ENCODE measurements around the gene SIGLEC1. TPM values are rescaled to one million over a fixed set of nuclear protein-coding genes. Genes with fewer than 3 reads are reported as not detected.

Gene SIGLEC1
- total RNA-seq, 1 experiment from 2014 or later: 0.17 TPM

DNA sequence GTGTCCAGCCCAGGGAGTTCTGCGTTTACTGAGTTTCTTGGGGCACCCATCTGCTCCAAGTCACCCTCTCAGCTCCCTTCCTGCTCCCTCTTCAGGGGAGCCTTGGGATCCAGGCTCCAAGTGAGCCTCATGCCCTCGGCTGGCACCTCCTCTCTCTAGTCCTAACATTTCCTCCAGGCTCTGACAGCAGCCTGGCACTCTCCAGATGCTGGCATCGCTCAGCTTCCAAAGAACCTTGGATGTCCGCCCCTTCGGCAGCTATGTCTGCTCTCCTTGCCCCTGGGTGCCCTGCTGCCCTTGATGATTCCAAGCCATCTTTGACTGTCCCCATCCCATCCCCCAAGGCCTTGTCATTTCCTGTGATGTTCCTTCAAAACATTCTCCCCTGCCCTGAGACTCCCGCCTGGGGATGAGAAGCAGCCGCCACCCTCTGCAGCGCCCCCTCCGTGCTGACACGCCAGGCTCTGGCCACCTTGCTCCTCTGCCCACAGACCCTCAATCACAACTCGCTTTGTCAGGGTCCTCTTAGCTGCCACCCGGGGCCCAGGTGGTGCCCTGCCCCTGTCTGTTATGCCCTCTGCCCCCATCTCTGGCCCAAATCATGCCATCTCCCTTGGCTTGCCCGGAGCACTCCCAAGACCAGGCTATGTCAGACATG lies 42.6 kb downstream of the SIGLEC1 start:
- POLR2A ChIA-PET: no interaction called here
- no TSS peak for BruUV-seq (replicated peaks)
- intact Hi-C loops (cut with micrococcal nuclease): no loop called here

DNA sequence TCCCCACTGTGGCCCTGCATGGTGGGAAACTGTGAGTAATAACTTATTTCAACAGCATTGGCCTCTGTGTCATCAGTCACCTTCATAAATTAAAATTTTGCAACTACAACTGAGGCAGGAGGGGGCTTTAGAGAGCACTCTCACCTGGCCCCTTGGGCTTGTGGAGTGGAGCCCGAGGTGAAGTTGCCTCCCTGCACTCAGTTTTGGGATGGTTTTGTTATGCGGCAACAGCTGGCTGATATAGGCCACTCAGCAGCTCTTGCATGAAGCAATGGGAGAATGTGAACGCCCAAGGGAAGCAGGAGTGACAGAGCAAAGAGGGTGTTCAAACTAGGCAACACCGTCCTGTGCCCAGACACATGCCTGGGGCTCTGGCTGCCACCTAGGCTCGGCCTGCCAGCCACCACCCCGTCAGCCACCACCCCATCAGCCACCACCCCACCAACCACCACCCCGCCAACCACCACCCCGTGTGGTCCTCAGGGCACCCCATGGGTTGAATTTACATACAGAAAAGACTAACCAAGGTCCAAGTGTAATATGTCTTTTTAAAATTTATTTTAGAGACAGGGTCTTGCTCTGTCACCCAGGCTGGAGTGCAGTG lies 44.9 kb downstream of the SIGLEC1 start:
- POLR2A ChIA-PET: no interaction called here
- no peak overlapping the region for H3K4me2 ChIP-seq (ENCODE audit: low read length)
- RAD21 ChIA-PET (ENCODE audit: low non-redundant PET in 1 of 2, low total read pairs in 2 of 2, uncharacterized antibody in 2 of 2, unreplicated experiment in 2 of 2): no interaction called here
- no peak overlapping the region for H3K27ac ChIP-seq (ENCODE audit: low read depth, low read length)
- H4K20me1 ChIP-seq (ENCODE audit: insufficient read depth): no peaks in the 10 kb centered on the region
- intact Hi-C loops (cut with micrococcal nuclease): no loop called here
- DNase-seq (ENCODE audit: low read depth, low spot score) (no peak), ATAC-seq (no peak)
- no peaks in the 10 kb centered on the region for H3K9me3 ChIP-seq (ENCODE audit: control insufficient read depth in 1 of 2, insufficient read depth in 1 of 2, low read depth in 1 of 2, low read length in 2 of 2)
- no peaks in the 10 kb centered on the region for H3K79me2 ChIP-seq (ENCODE audit: insufficient read depth, low read length)
- TF ChIP-seq ELF1 (IDR thresholded peaks at IDR 0.05; ENCODE audit: borderline replicate concordance, low read depth) (no peak), YY1 (IDR thresholded peaks at IDR 0.05; ENCODE audit: extremely low read depth, insufficient replicate concordance, low read depth, low read length) (no peak), EZH2 (IDR thresholded peaks at IDR 0.05) (no peak), TCF7L2 (IDR thresholded peaks at IDR 0.05; ENCODE audit: borderline replicate concordance, extremely low read depth, insufficient read depth, insufficient read length) (no peak), JUND (IDR thresholded peaks at IDR 0.05) (no peak), EGR1 (IDR thresholded peaks at IDR 0.05; ENCODE audit: low read depth) (no peak), EZH2phosphoT487 (IDR thresholded peaks at IDR 0.05; ENCODE audit: borderline replicate concordance) (no peak), ZNF274 (IDR thresholded peaks at IDR 0.05; ENCODE audit: low read depth, low read length) (no peak), POLR2AphosphoS5 (IDR thresholded peaks at IDR 0.05; ENCODE audit: low read depth, low read length) (no peak), CEBPB (IDR thresholded peaks at IDR 0.05; ENCODE audit: low read depth) (no peak), SIN3A (IDR thresholded peaks at IDR 0.05; ENCODE audit: low read depth) (no peak)
- TF ChIP-seq, protein P1, sequence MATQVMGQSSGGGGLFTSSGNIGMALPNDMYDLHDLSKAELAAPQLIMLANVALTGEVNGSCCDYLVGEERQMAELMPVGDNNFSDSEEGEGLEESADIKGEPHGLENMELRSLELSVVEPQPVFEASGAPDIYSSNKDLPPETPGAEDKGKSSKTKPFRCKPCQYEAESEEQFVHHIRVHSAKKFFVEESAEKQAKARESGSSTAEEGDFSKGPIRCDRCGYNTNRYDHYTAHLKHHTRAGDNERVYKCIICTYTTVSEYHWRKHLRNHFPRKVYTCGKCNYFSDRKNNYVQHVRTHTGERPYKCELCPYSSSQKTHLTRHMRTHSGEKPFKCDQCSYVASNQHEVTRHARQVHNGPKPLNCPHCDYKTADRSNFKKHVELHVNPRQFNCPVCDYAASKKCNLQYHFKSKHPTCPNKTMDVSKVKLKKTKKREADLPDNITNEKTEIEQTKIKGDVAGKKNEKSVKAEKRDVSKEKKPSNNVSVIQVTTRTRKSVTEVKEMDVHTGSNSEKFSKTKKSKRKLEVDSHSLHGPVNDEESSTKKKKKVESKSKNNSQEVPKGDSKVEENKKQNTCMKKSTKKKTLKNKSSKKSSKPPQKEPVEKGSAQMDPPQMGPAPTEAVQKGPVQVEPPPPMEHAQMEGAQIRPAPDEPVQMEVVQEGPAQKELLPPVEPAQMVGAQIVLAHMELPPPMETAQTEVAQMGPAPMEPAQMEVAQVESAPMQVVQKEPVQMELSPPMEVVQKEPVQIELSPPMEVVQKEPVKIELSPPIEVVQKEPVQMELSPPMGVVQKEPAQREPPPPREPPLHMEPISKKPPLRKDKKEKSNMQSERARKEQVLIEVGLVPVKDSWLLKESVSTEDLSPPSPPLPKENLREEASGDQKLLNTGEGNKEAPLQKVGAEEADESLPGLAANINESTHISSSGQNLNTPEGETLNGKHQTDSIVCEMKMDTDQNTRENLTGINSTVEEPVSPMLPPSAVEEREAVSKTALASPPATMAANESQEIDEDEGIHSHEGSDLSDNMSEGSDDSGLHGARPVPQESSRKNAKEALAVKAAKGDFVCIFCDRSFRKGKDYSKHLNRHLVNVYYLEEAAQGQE (IDR thresholded peaks at IDR 0.05; ENCODE audit: low read depth): no peak
- H3K9me2 ChIP-seq (ENCODE audit: insufficient read depth): no peaks in the 10 kb centered on the region
- H3K4me1 ChIP-seq (ENCODE audit: control insufficient read depth in 1 of 2, insufficient read depth in 2 of 2, low read length in 2 of 2): peaks cover 0 to 4% of the 10 kb centered on the region in 2 experiments; a peak in 2 of 4 replicates
- H3K9ac ChIP-seq (ENCODE audit: low read length): no peak overlapping the region
- H3K4me3 ChIP-seq (replicated peaks in 1 of 2; ENCODE audit: low read depth in 1 of 2, low read length in 2 of 2): no peak overlapping the region
- H3K36me3 ChIP-seq (ENCODE audit: control insufficient read depth in 1 of 2, insufficient read depth in 2 of 2, low read length in 2 of 2): no peaks in the 10 kb centered on the region
- no peaks in the 10 kb centered on the region for H3K27me3 ChIP-seq (ENCODE audit: insufficient read depth, low read length)
- BruUV-seq (replicated peaks): no TSS peak
- CTCF ChIA-PET: interaction anchor here (1.8 kb wide), 1 partner anchor 9 kb away, joined by 8 read pairs; no protein-coding TSS in a partner anchor
- H2AFZ ChIP-seq (ENCODE audit: low read depth, low read length, poor library complexity, severe bottlenecking): no peak overlapping the region

More for the DNA sequence above, 42.6 kb downstream of the SIGLEC1 start:
- no peak overlapping the region for H3K4me3 ChIP-seq (replicated peaks in 1 of 2; ENCODE audit: low read depth in 1 of 2, low read length in 2 of 2)
- H3K4me1 ChIP-seq (ENCODE audit: control insufficient read depth in 1 of 2, insufficient read depth in 2 of 2, low read length in 2 of 2): peaks cover 0 to 4% of the 10 kb centered on the region in 2 experiments; a peak in 2 of 4 replicates
- no peak for ATAC-seq
- DNase-seq (ENCODE audit: low read depth, low spot score): no peak
- ChIA-PET CTCF (no interaction called here), RAD21 (ENCODE audit: low non-redundant PET in 1 of 2, low total read pairs in 2 of 2, uncharacterized antibody in 2 of 2, unreplicated experiment in 2 of 2) (no interaction called here)
- TF ChIP-seq ZFX (IDR thresholded peaks at IDR 0.05) (no peak), RAD21 (IDR thresholded peaks at IDR 0.05; ENCODE audit: low read depth) (no peak), SP1 (IDR thresholded peaks at IDR 0.05; ENCODE audit: low read depth) (no peak), EZH2 (IDR thresholded peaks at IDR 0.05) (no peak), POLR2A (IDR thresholded peaks at IDR 0.05; ENCODE audit: borderline replicate concordance, extremely low read depth, insufficient read depth, insufficient read length) (no peak), FOSL1 (IDR thresholded peaks at IDR 0.05; ENCODE audit: low read depth) (no peak), ZNF274 (IDR thresholded peaks at IDR 0.05; ENCODE audit: low read depth, low read length) (no peak), CEBPB (IDR thresholded peaks at IDR 0.05; ENCODE audit: low read depth) (no peak), CBX3 (IDR thresholded peaks at IDR 0.05; ENCODE audit: low read depth) (no peak), YY1 (IDR thresholded peaks at IDR 0.05; ENCODE audit: extremely low read depth, insufficient replicate concordance, low read depth, low read length) (no peak), POLR2AphosphoS5 (IDR thresholded peaks at IDR 0.05; ENCODE audit: low read depth, low read length) (no peak)
- TF ChIP-seq, protein P2, sequence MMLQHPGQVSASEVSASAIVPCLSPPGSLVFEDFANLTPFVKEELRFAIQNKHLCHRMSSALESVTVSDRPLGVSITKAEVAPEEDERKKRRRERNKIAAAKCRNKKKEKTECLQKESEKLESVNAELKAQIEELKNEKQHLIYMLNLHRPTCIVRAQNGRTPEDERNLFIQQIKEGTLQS (IDR thresholded peaks at IDR 0.05): no peak
- no peak overlapping the region for H3K27ac ChIP-seq (ENCODE audit: low read depth, low read length)
- no peak overlapping the region for H3K4me2 ChIP-seq (ENCODE audit: low read length)
- H3K27me3 ChIP-seq (ENCODE audit: insufficient read depth, low read length): no peaks in the 10 kb centered on the region
- H3K79me2 ChIP-seq (ENCODE audit: insufficient read depth, low read length): no peaks in the 10 kb centered on the region
- H3K36me3 ChIP-seq (ENCODE audit: control insufficient read depth in 1 of 2, insufficient read depth in 2 of 2, low read length in 2 of 2): no peaks in the 10 kb centered on the region
- no peaks in the 10 kb centered on the region for H3K9me2 ChIP-seq (ENCODE audit: insufficient read depth)
- H2AFZ ChIP-seq (ENCODE audit: low read depth, low read length, poor library complexity, severe bottlenecking): no peak overlapping the region
- no peak overlapping the region for H3K9ac ChIP-seq (ENCODE audit: low read length)
- H3K9me3 ChIP-seq (ENCODE audit: control insufficient read depth in 1 of 2, insufficient read depth in 1 of 2, low read depth in 1 of 2, low read length in 2 of 2): no peaks in the 10 kb centered on the region
- H4K20me1 ChIP-seq (ENCODE audit: insufficient read depth): no peaks in the 10 kb centered on the region
